H9 (cell line): Measurements from ENCODE around the gene MICAL3. TPM values are rescaled to one million over a fixed set of nuclear protein-coding genes. Genes with fewer than 3 reads are reported as not detected.

ENCODE experiments used
- DNase-seq: peaks from one replicate; pipeline ENCODE4 v3.0.0-alpha.2; 2017
- H2AFZ ChIP-seq: one replicate; pipeline ENCODE4 v1.6.1; 2013; ENCODE audit warnings: mild to moderate bottlenecking, low read length, control low read depth, moderate library complexity
- H2AK5ac ChIP-seq: 2 replicates; pipeline ENCODE4 v1.6.1; 2013; ENCODE audit warnings: low read length, control low read depth, mixed read lengths; ENCODE audit not compliant: insufficient read length
- H2BK120ac ChIP-seq: one replicate; pipeline ENCODE4 v1.6.1; 2013; ENCODE audit warnings: low read depth, mild to moderate bottlenecking, low read length, control low read depth, inconsistent platforms; ENCODE audit not compliant: poor library complexity, severe bottlenecking
- H2BK12ac ChIP-seq: 2 replicates; pipeline ENCODE4 v1.6.1; 2013; ENCODE audit warnings: low read length, control low read depth, mixed read lengths, low read depth; ENCODE audit not compliant: insufficient read length
- H2BK15ac ChIP-seq: 2 replicates; pipeline ENCODE4 v1.6.1; 2013; ENCODE audit warnings: low read depth, low read length, control low read depth
- H2BK20ac ChIP-seq: one replicate; pipeline ENCODE4 v1.6.1; 2013; ENCODE audit warnings: low read depth, mild to moderate bottlenecking, low read length, control low read depth, inconsistent platforms; ENCODE audit not compliant: poor library complexity, severe bottlenecking
- H2BK5ac ChIP-seq: 2 replicates; pipeline ENCODE4 v1.6.1; 2013; ENCODE audit warnings: low read length, control low read depth, mixed read lengths; ENCODE audit not compliant: insufficient read length
- H3K14ac ChIP-seq: 2 replicates; pipeline ENCODE4 v1.6.1; 2013; ENCODE audit warnings: low read length, control low read depth; ENCODE audit not compliant: insufficient read depth
- H3K18ac ChIP-seq: 2 replicates; pipeline ENCODE4 v1.6.1; 2013; ENCODE audit warnings: low read depth, mild to moderate bottlenecking, mixed read lengths, low read length, control low read depth; ENCODE audit not compliant: insufficient read length
- H3K23ac ChIP-seq: 2 replicates; pipeline ENCODE4 v1.6.1; 2013; ENCODE audit warnings: low read length, control low read depth, mixed read lengths, low read depth; ENCODE audit not compliant: insufficient read length
- H3K23me2 ChIP-seq: 2 replicates; pipeline ENCODE4 v1.6.1; 2013; ENCODE audit warnings: low read depth, mild to moderate bottlenecking, mixed read lengths, low read length, control low read depth; ENCODE audit not compliant: insufficient read length, poor library complexity, severe bottlenecking
- H3K27ac ChIP-seq: 2 replicates; pipeline ENCODE4 v1.5.1; 2013; ENCODE audit warnings: low read length, control low read depth, mixed read lengths, low read depth; ENCODE audit not compliant: insufficient read length
- H3K27me3 ChIP-seq: 2 replicates; pipeline ENCODE4 v1.6.1; 2013; ENCODE audit warnings: low read length, control low read depth, inconsistent platforms; ENCODE audit not compliant: insufficient read depth
- H3K4ac ChIP-seq: 2 replicates; pipeline ENCODE4 v1.6.1; 2013; ENCODE audit warnings: low read depth, mild to moderate bottlenecking, control low read depth, inconsistent platforms, low read length, moderate library complexity
- H3K4me1 ChIP-seq: 2 replicates; pipeline ENCODE4 v1.6.1; 2013; ENCODE audit warnings: low read length, control low read depth, inconsistent platforms; ENCODE audit not compliant: insufficient read depth
- H3K4me2 ChIP-seq: 2 replicates; pipeline ENCODE4 v1.6.1; 2013; ENCODE audit warnings: low read length, control low read depth, mixed read lengths; ENCODE audit not compliant: insufficient read length, insufficient read depth
- H3K56ac ChIP-seq: 2 replicates; pipeline ENCODE4 v1.6.1; 2013; ENCODE audit warnings: low read depth, mild to moderate bottlenecking, mixed read lengths, low read length, control low read depth; ENCODE audit not compliant: insufficient read length
- H3K79me1 ChIP-seq: 2 replicates; pipeline ENCODE4 v1.6.1; 2013; ENCODE audit warnings: low read depth, mild to moderate bottlenecking, moderate library complexity, low read length, control low read depth, inconsistent platforms; ENCODE audit not compliant: insufficient read depth, poor library complexity, severe bottlenecking
- H3K79me2 ChIP-seq: 2 replicates; pipeline ENCODE4 v1.6.1; 2013; ENCODE audit warnings: low read length, control low read depth, inconsistent platforms; ENCODE audit not compliant: insufficient read depth
- H3K9ac ChIP-seq: 2 replicates; pipeline ENCODE4 v1.6.1; 2013; ENCODE audit warnings: low read length, control low read depth, mixed read lengths; ENCODE audit not compliant: insufficient read length; ENCODE audit errors: extremely low read depth
- H3K9me3 ChIP-seq: one replicate; pipeline ENCODE4 v1.6.1; 2013; ENCODE audit warnings: low read depth, low read length, inconsistent platforms; ENCODE audit not compliant: control insufficient read depth
- H3T11ph ChIP-seq: one replicate; pipeline ENCODE4 v1.6.1; 2013; ENCODE audit warnings: mild to moderate bottlenecking, low read length, control low read depth, inconsistent platforms
- H4K20me1 ChIP-seq: one replicate; pipeline ENCODE4 v1.6.1; 2013; ENCODE audit not compliant: control insufficient read depth, insufficient read length, insufficient read depth
- H4K5ac ChIP-seq: 2 replicates; pipeline ENCODE4 v1.6.1; 2013; ENCODE audit warnings: low read depth, mild to moderate bottlenecking, mixed read lengths, low read length, control low read depth; ENCODE audit not compliant: insufficient read length
- H4K8ac ChIP-seq: replicated peaks from 2 replicates; pipeline ENCODE4 v1.6.1; 2013; ENCODE audit warnings: low read length, control low read depth, mixed read lengths, low read depth; ENCODE audit not compliant: insufficient read length
- H4K91ac ChIP-seq: 2 replicates; pipeline ENCODE4 v1.6.1; 2013; ENCODE audit warnings: low read depth, mild to moderate bottlenecking, moderate library complexity, mixed read lengths, low read length, control low read depth; ENCODE audit not compliant: insufficient read length
- H3K27ac Mint-ChIP-seq, 3 experiments: 2 replicates in 2 of 3; 3 replicates in 1 of 3; pipeline ENCODE4 v1.8.0; 2020 to 2021; ENCODE audit warnings: mixed read lengths in 3 of 3, mild to moderate bottlenecking in 1 of 3, moderate library complexity in 1 of 3
- H3K27me3 Mint-ChIP-seq: 2 replicates; pipeline ENCODE4 v1.8.0; 2021; ENCODE audit warnings: low read depth, mild to moderate bottlenecking, moderate library complexity, mixed read lengths
- H3K36me3 Mint-ChIP-seq, 3 experiments: 2 replicates in 2 of 3; 3 replicates in 1 of 3; pipeline ENCODE4 v1.8.0; 2020 to 2021; ENCODE audit warnings: low read depth in 3 of 3, mixed read lengths in 3 of 3; ENCODE audit not compliant: insufficient read depth in 1 of 3
- H3K4me1 Mint-ChIP-seq, 2 experiments: 2 replicates each; pipeline ENCODE4 v1.8.0; 2020; ENCODE audit warnings: mixed read lengths in 2 of 2
- H3K4me3 Mint-ChIP-seq, 2 experiments: 2 replicates in 1 of 2; 3 replicates in 1 of 2; pipeline ENCODE4 v1.8.0; 2020 to 2021; ENCODE audit warnings: mild to moderate bottlenecking in 2 of 2, mixed read lengths in 2 of 2, moderate library complexity in 1 of 2
- H3K9me3 Mint-ChIP-seq, 2 experiments: 2 replicates in 1 of 2; 3 replicates in 1 of 2; pipeline ENCODE4 v1.8.0; 2020; ENCODE audit warnings: mild to moderate bottlenecking in 2 of 2, mixed read lengths in 2 of 2, moderate library complexity in 1 of 2
- WGBS: extraction: QIAGEN DNeasy Blood & Tissue Kit; methylation state at CpG from one replicate; pipeline ENCODE4 v1.1.7; 2013; ENCODE audit warnings: missing lambda C conversion rate, low lambda C conversion rate, mixed read lengths; ENCODE audit not compliant: insufficient read length; ENCODE audit errors: extremely low coverage; 5-methylcytosine and 5-hydroxymethylcytosine counted together
- total RNA-seq: library from RNA; stranded (reverse); gene quantifications from 2 replicates; pipeline ENCODE4 v1.2.1, GENCODE V29; 2021
- TF ChIP-seq, protein P1 (sequence below): fragments of 200-600 bp; sonication (generic); conservative IDR thresholded peaks from 3 replicates; pipeline ENCODE4 v1.8.0; 2021; ENCODE audit warnings: antibody characterized with exemption, mild to moderate bottlenecking

Gene MICAL3
- total RNA-seq, 1 experiment from 2014 or later = 50.2 TPM

- no peak overlapping the region for H3K18ac ChIP-seq
- no peak overlapping the region for H3K23ac ChIP-seq
- no peak overlapping the region for H3K4ac ChIP-seq
- Mint-ChIP-seq H3K4me3 (no peak overlapping the region), H3K9me3 (no peaks in the 10 kb centered on the region; a peak in 1 of 5 replicates), H3K36me3 (no peaks in the 10 kb centered on the region; a peak in 2 of 7 replicates), H3K4me1 (peaks cover 23 to 31% of the 10 kb centered on the region in 2 experiments), H3K27me3 (peaks cover 2% of the 10 kb centered on the region), H3K27ac (no peak overlapping the region)
- no peaks in the 10 kb centered on the region for H3K79me1 ChIP-seq
- H3K27me3 ChIP-seq = no peaks in the 10 kb centered on the region
- no peak overlapping the region for H2BK12ac ChIP-seq
- no peak overlapping the region for H3K56ac ChIP-seq
- no peak overlapping the region for H4K91ac ChIP-seq
- no peak overlapping the region for H3K14ac ChIP-seq
- no peak overlapping the region for H2BK20ac ChIP-seq
- H2BK120ac ChIP-seq = no peak overlapping the region
- H3K4me2 ChIP-seq = no peak overlapping the region
- TF ChIP-seq, protein P1, sequence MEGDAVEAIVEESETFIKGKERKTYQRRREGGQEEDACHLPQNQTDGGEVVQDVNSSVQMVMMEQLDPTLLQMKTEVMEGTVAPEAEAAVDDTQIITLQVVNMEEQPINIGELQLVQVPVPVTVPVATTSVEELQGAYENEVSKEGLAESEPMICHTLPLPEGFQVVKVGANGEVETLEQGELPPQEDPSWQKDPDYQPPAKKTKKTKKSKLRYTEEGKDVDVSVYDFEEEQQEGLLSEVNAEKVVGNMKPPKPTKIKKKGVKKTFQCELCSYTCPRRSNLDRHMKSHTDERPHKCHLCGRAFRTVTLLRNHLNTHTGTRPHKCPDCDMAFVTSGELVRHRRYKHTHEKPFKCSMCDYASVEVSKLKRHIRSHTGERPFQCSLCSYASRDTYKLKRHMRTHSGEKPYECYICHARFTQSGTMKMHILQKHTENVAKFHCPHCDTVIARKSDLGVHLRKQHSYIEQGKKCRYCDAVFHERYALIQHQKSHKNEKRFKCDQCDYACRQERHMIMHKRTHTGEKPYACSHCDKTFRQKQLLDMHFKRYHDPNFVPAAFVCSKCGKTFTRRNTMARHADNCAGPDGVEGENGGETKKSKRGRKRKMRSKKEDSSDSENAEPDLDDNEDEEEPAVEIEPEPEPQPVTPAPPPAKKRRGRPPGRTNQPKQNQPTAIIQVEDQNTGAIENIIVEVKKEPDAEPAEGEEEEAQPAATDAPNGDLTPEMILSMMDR = no peak
- H4K8ac ChIP-seq = no peak overlapping the region
- H3K4me1 ChIP-seq = no peaks in the 10 kb centered on the region
- H3T11ph ChIP-seq = no peak overlapping the region
- no peak overlapping the region for H3K27ac ChIP-seq
- no peak overlapping the region for H2AK5ac ChIP-seq
- no peak overlapping the region for H4K5ac ChIP-seq
- H3K79me2 ChIP-seq = no peaks in the 10 kb centered on the region
- no peak overlapping the region for H2AFZ ChIP-seq
- WGBS = no CpG with 5 or more reads among the region's 9 CpGs
- no peaks in the 10 kb centered on the region for H4K20me1 ChIP-seq
- no peaks in the 10 kb centered on the region for H3K9me3 ChIP-seq
- H3K23me2 ChIP-seq = no peaks in the 10 kb centered on the region
- H2BK15ac ChIP-seq = no peak overlapping the region
- DNase-seq = no peak
- H3K9ac ChIP-seq = no peak overlapping the region
- H2BK5ac ChIP-seq = no peak overlapping the region
These were observed 241.0 kb downstream of the MICAL3 start for GRCh38 chr22:17783312-17783711.
